D721Med (cell line): ENCODE measurements around the gene TDRD6.

Experiments used
- DNase-seq: peaks from one replicate; pipeline ENCODE4 v3.0.0; 2011; ENCODE audit warnings: low spot score; ENCODE audit not compliant: insufficient read length
- FAIRE-seq: peaks from 2 replicates; lab custom pipeline; 2011; peaks lifted over from hg19 to GRCh38; lab: Jason Lieb, UNC
- TF ChIP-seq, protein P1 (sequence below): IDR thresholded peaks from 2 replicates; pipeline ENCODE4 v1.5.1; 2012; ENCODE audit warnings: mild to moderate bottlenecking, control low read depth; ENCODE audit not compliant: insufficient read depth; ENCODE audit errors: missing control alignments

Gene TDRD6

DNA sequence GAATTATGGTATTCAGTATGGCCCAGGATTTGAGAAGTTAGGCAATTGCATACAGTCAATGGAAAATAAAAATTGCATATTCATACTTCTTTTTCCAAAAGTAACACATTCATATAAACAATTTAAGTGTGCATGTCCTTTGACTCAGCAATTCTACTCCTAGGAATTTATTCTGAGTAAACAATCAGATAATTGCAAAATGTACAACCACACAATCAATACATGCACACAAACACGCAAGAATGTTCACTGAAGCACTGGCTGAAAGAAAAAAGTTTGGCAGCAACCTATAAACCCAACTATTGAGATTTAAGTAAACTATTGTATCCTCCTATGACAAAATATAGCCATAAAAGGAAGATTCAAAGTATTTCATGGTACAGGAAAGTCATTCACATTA is 36.7 kb upstream of the TDRD6 start:
- TF ChIP-seq, protein P1, sequence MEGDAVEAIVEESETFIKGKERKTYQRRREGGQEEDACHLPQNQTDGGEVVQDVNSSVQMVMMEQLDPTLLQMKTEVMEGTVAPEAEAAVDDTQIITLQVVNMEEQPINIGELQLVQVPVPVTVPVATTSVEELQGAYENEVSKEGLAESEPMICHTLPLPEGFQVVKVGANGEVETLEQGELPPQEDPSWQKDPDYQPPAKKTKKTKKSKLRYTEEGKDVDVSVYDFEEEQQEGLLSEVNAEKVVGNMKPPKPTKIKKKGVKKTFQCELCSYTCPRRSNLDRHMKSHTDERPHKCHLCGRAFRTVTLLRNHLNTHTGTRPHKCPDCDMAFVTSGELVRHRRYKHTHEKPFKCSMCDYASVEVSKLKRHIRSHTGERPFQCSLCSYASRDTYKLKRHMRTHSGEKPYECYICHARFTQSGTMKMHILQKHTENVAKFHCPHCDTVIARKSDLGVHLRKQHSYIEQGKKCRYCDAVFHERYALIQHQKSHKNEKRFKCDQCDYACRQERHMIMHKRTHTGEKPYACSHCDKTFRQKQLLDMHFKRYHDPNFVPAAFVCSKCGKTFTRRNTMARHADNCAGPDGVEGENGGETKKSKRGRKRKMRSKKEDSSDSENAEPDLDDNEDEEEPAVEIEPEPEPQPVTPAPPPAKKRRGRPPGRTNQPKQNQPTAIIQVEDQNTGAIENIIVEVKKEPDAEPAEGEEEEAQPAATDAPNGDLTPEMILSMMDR, result no peak
- no peak for DNase-seq
- no peak for FAIRE-seq

DNA sequence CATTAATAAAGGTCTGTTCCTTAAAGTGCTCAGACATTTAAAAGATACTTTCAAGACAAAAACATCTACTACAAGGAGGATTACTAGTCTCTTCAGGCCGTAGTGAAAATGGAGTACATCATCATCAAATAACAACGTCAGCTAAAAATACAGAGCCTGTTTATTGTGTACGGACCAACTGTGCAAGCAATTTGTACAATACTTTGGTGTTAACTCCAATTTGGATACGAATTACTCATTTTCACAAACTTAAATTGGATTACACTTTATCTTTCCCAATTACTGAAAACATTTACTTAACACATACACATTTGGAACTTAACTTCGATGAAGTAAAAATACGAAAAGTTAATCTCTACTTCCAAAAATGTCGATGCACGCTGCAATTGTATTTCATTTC is 35.9 kb upstream of the TDRD6 start:
- DNase-seq, result no peak
- TF ChIP-seq, protein P1, result no peak
- no peak for FAIRE-seq

DNA sequence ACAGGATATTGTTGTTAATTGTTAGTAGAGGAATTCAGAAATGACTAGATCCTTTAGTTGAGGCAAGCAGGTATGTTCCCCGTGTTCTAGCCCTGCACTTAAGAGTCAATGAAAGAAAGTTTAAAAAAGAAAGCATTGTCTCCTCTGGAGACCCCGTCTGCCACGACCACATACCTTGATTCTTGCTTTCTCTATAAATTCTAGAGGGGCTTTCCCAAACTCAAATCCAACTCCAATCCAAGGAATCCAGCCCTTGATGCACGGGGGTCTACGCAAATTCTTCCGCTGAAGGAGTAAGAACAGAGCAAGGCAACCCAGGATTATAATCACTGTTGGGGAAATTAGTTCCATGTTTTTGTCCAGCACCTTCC is 35.5 kb upstream of the TDRD6 start:
- TF ChIP-seq, protein P1, result no peak
- FAIRE-seq (no peak), DNase-seq (no peak)

DNA sequence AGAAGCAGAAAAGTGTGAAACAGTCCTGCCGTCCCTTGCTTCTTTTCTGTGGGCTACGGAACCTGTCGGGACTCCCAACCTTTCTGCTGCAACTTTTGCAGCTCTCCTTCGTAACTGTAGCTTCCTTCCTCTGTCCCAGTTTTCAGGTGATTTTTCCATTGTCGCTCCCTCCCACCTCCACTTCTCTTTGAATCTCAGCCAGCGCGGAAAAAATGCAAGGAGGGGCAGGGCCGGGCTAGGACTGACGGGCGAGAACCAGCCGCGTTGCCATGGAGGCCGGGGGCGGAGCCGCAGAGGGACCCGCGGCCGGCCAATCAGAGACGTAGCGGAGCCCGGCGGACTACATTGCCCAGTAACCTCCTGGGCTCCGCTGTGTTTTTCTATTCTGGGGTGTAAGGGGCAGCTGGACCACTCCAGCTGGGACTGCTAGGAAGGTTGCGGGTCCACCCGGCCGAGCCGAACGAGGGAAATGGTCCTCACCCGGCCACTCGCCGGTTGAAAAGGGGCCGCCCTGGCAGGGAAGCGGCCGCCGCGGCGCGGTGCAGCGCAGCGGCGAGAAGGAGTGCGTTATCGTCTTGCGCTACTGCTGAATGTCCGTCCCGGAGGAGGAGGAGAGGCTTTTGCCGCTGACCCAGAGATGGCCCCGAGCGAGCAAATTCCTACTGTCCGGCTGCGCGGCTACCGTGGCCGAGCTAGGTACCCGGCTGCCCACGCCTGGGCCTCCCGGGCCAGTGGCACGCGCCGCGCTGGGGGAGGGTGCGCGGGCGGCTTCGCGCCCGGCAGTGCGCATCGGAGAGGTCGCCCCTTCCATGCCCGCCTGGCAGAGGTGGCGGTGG is 34.9 kb upstream of the TDRD6 start, which contains the start of the genes CYP39A1 and SLC25A27:
CYP39A1 (minus strand) TSS at position 216 of the 836 bp plus-strand sequence. CDS start 236 bp downstream, outside the sequence.
SLC25A27 (plus strand) TSS at position 373 of the 836 bp plus-strand sequence; CDS start at position 591, 218 bp downstream.
- FAIRE-seq, result no peak
- DNase-seq, result peak; percentile 51
- TF ChIP-seq, protein P1, result no peak

DNA sequence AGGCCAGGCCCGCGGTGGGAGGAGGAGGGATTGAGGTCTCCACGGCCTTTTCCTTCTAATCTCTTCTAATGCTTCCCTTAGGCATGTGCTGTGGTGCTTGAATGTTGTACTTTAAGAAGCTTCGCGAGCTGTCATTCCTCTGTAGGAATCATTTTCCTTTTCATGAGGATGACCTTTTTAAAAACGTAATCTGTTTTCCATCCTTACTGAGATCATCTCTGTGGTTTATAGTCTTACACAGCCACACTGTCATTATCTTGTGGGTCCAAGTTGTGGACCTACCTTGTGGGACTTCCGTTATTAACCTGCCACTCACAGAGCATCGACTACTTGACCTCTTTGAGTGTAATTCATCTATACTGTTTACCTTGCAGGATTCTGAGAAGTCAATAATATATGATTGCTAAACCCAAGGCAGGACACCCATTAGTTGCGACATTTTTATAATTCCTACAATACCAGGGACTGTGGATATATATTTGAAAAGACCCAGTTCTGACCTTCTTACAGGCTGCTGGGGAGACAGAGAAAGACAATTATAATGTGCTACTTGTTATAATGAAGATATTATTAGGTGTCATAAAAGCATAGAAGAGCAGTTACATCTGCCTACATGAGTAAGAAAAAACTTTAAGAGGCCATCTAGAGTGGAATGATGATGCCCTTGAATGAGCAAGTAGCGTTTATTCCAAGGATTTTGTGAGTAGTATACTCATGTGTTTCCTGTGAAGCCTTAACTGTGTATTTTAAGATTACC is 34.1 kb upstream of the TDRD6 start:
- FAIRE-seq (peak; percentile 11), DNase-seq (no peak)

DNA sequence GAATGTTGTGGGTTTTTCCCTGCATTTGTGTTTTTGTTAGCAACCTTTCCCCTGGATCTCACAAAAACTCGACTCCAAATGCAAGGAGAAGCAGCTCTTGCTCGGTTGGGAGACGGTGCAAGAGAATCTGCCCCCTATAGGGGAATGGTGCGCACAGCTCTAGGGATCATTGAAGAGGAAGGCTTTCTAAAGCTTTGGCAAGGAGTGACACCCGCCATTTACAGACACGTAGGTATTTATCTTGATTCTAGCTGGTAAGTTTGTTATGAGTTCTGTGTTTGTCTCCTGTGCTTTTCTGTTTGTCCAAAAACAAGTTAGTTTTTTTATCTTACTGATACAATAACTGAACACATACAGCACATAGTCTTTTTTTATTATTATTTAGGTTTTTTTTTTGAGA is 31.9 kb upstream of the TDRD6 start:
- DNase-seq, result no peak
- TF ChIP-seq, protein P1, result peak; percentile 45
- FAIRE-seq, result no peak

More for the DNA sequence above, 34.1 kb upstream of the TDRD6 start:
- TF ChIP-seq, protein P1, result no peak
